Ammon's horn (tissue), 1 donor: ENCODE measurements around the gene PLBD2.
"Not testable (repeated sequence)": the region's sequence is repeated elsewhere in the genome, so short reads cannot be mapped to it uniquely, and the experiment has no call there.

ENCODE experiments used
- DNase-seq: peaks from one replicate; pipeline ENCODE4 v3.0.0-alpha.2; 2016; ENCODE audit warnings: low spot score

Gene PLBD2

GRCh38 chr12:113333877-113334785 is 24.3 kb upstream of the PLBD2 start:
- DNase-seq = peak; percentile 47

GRCh38 chr12:113334786-113335539 is 23.4 kb upstream of the PLBD2 start, which contains the start of gene SLC8B1:
Gene SLC8B1 (minus strand): TSS chr12:113335109. CDS start chr12:113332878, 2,231 bp downstream.
- DNase-seq = peak; percentile 87

- no peak for DNase-seq
These were observed 18.8 kb upstream of the PLBD2 start for GRCh38 chr12:113339540-113339939.

- no peak for DNase-seq
These were observed 18.3 kb upstream of the PLBD2 start for GRCh38 chr12:113340061-113340460.

GRCh38 chr12:113341535-113341934 is 16.9 kb upstream of the PLBD2 start:
- peak; percentile 29 for DNase-seq

GRCh38 chr12:113345318-113345717 is 13.1 kb upstream of the PLBD2 start:
- no peak for DNase-seq

GRCh38 chr12:113346353-113346752 is 12.0 kb upstream of the PLBD2 start:
- DNase-seq = no peak

- no peak for DNase-seq
These were observed 11.3 kb upstream of the PLBD2 start for GRCh38 chr12:113347107-113347506.

- DNase-seq = no peak
These were observed 10.5 kb upstream of the PLBD2 start for GRCh38 chr12:113347892-113348291.

GRCh38 chr12:113348849-113349536 is 9.4 kb upstream of the PLBD2 start:
- DNase-seq = no peak

- no peak for DNase-seq
These were observed 7.3 kb upstream of the PLBD2 start for GRCh38 chr12:113351089-113351488.

- not testable (repeated sequence) for DNase-seq
These were observed 4.2 kb upstream of the PLBD2 start for GRCh38 chr12:113354192-113354591.

- DNase-seq = peak; percentile 86
These were observed 949 bp downstream of the PLBD2 start for GRCh38 chr12:113359133-113359938.

GRCh38 chr12:113359939-113360748 is 1.8 kb downstream of the PLBD2 start:
- DNase-seq = no peak

GRCh38 chr12:113361574-113362370 is 3.4 kb downstream of the PLBD2 start:
- DNase-seq = no peak

- DNase-seq = no peak
These were observed 6.3 kb downstream of the PLBD2 start for GRCh38 chr12:113364698-113365097.

- DNase-seq = no peak
These were observed 7.4 kb downstream of the PLBD2 start for GRCh38 chr12:113365639-113366395.

- no peak for DNase-seq
These were observed 8.4 kb downstream of the PLBD2 start for GRCh38 chr12:113366827-113367226.

- DNase-seq = no peak
These were observed 9.9 kb downstream of the PLBD2 start for GRCh38 chr12:113368331-113368730.
